Hematopoietic multipotent progenitor cell treated with erythropoietin and hydrocortisone succinate and interleukin-3 and kit ligand, for 6 days (in vitro differentiated cells): ENCODE data around the gene UHRF1.
"Not testable (repeated sequence)": the region's sequence is repeated elsewhere in the genome, so short reads cannot be mapped to it uniquely, and the experiment has no call there.

Experiments used
- DNase-seq: peaks from one replicate; pipeline ENCODE4 v3.0.0-alpha.2; 2015

Gene UHRF1

DNA sequence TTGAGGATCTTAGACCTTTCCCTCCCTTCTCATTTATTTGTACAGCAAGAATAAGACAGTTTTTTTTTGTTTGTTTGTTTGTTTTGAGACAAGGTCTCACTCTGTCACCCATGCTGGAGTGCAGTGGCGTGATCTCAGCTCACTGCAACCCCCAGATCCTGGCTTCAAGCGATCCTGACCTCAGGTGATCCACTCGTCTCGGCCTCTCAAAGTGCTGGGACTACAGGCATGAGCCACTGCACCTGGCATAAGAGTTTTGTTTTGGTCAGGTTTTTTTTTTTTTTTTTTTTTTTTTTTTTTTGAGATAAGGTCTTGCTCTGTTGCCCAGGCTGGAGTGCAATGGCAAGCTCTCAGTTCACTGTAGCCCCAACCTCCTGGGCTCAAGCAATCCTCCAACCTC is 29.2 kb downstream of the UHRF1 start:
- DNase-seq: not testable (repeated sequence)

DNA sequence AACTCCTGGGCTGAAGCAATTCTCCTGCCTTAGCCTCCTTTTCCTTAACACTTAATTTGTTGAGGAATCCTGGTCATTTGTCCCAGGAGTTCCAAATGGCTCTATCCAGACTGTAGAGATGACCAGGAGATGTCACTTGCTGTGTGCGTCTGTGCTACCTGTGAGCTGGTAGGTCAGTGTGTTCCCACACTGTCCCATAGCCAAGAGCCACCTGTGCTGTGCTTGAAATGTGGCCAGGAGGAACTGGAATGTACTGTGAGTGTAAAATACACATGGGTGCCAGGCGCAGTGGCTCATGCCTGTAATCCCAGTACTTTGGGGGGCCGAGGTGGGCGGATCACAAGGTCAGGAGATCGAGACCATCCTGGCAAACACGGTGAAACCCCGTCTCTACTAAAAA is 30.2 kb downstream of the UHRF1 start:
- no peak for DNase-seq

DNA sequence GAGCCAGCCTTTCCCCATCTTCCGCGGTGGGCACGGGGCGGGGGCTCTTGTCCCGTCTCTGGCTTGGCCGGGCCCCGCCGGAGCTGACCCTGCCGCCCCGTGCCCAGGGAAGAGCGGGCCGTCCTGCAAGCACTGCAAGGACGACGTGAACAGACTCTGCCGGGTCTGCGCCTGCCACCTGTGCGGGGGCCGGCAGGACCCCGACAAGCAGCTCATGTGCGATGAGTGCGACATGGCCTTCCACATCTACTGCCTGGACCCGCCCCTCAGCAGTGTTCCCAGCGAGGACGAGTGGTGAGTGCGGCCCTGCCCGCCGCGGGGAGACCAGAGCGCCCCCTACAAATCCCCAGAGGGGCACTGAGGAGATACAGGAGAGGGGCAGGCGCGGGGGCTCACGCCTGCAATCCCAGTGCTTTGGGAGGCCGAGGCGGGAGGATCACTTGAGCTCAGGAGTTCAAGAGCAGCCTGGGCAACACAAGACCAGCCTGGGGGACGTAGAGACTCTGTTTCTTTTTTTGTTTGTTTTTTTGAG is 32.4 kb downstream of the UHRF1 start:
- DNase-seq: not testable (repeated sequence)

DNA sequence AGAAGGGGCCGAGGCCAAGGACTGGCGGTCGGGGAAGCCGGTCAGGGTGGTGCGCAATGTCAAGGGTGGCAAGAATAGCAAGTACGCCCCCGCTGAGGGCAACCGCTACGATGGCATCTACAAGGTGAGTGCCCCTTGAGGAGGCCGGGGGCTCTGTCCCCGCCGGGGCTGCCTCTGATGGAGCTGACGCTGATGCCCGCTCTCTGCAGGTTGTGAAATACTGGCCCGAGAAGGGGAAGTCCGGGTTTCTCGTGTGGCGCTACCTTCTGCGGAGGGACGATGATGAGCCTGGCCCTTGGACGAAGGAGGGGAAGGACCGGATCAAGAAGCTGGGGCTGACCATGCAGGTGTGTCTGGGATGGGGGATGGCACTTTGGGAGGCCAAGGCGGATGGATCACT is 41.3 kb downstream of the UHRF1 start:
- not testable (repeated sequence) for DNase-seq

DNA sequence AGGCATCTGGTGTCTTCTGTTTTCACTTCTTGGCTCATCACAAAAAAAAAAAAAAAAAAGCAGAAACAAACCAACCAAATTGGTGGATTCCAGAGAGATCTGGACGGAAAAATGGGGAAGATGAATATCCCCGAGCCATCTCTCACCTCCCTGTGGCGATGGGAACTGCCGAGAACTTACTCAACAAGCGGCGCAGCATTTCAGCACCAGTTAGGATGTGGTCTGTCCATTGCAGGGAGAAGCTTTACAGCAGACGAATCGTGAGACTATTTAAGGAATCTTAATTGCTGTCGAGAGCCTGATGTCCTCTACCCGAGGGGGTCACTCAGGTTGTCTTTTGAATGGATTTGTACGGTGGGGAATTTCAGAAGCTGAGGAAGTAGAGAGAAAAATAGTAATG is 42.4 kb downstream of the UHRF1 start:
- DNase-seq: no peak

DNA sequence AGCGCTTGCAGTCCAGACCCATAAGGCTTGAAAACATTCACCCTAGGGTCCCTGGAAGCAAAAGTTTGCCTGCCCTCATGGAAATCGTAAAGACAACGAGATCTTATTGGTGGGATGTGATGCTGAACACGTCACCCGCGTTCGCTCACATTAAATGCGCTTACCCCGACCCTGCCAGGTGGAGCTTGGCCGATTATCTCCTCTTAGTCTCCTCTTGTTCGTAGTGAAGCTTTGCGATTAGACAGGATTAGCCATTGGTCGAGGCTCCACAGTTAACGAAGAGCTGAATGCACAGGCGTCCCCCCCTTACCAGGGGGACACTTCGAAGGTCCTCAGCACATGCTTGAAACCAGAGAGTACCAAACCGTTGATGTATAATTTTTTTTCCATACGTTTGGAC is 43.6 kb downstream of the UHRF1 start:
- no peak for DNase-seq

DNA sequence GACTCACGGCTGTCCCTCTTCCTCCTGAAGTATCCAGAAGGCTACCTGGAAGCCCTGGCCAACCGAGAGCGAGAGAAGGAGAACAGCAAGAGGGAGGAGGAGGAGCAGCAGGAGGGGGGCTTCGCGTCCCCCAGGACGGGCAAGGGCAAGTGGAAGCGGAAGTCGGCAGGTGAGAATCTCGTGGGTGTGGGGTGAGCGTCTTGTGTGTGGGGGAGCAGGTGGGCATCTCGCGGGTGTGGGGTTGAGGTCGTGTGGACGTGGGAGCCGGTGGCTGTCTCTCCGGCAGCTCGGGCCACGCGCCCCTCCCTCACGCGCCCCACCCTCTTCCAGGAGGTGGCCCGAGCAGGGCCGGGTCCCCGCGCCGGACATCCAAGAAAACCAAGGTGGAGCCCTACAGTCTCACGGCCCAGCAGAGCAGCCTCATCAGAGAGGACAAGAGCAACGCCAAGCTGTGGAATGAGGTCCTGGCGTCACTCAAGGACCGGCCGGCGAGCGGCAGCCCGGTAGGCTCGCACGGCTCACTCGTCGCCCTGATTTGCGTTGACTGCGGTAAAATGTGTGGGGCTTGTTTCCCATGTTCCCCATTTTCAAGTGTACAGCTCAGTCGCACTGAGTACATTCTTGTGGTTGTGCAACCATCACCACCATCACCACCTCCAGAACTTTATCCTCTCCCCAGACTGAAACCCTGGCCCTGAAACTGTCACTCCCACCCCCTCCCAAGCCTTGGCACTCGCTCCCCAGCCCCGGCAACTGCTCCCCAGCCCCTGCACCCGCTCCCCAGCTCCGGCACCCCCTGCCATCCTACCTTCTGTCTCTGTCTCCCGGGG is 45.2 kb downstream of the UHRF1 start:
- not testable (repeated sequence) for DNase-seq

DNA sequence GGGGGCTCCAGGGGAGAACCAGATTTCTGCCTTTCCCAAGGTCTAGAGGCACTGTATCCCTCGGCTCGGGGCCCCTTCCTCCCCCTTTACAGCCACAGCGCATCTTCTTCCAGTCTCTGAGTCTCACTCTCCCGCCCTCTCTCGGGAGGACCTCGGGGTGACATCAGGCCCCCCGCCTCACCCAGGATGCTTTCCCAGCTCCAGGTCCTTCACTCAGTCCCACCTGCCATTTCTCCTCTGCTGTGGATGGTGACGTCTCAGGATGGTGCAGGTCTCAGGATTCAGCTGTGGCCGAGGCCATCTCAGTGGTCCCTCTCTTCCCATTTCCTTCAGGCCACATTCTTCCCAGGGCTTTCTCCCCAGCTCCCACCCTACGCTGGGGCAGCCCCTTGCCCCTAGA is 46.0 kb downstream of the UHRF1 start:
- DNase-seq: no peak

DNA sequence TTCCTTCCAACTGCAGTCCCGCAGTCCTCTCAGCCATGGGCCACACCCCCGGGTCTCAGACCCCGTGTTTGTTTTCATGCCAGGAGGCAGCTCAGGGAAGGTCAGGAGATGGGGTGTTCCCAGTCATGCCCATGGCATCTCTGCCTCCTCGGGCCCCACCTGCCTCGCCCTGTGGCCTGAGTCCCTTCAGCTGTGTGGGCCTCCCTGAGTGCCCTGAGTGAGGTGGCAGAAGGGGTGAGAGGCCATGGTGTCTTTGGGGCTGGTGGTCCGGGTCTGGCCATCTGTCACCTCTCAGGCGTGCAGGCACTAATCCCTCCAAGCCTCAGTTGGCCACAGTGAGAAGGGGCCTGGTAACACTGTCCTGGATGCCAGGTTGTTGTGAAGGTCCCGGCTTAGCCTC is 48.7 kb downstream of the UHRF1 start:
- DNase-seq: no peak

DNA sequence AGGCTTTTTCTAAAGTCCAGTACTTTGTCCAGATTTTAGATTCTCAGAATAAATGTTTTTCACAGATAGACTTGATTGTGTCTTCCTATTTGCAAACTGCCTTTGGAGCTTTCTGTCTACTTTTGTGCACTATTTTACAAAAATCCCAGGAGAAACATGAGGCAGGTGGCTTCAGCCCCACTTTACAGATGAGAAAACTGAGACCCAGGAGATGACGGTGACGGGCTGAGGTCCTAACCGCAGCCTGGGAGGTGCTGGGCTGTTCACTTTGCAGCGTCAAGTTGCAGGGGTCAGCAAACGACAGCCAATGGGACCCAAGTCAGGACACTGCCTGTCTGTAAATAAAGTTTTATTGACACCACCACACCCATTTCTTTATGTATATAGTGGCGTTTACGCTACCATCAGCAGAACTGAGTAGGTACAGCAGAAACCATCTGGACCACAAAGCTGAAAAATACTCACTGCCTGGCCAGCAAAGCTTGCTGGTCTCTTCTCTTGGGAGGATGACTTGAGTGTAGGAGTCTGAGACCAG is 52.9 kb downstream of the UHRF1 start:
- DNase-seq: no peak

DNA sequence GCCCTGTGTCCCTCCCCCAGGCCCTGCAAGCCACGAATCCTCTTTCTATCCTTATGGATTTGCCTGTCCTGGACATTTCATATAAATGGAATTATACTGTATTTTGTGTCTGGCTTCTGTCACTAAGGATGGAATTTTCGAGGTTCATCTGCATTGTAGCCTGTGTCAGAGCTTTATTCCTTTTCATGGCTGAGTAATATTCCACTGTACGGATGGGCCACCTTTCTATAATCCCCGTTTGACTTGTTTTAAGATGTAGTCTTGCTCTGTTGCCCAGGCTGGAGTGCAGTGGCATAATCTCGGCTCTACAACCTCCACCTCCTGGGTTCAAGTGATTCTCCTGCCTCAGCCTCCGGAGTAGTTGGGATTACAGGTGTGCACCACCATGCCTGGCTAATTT is 55.8 kb downstream of the UHRF1 start:
- DNase-seq: no peak

DNA sequence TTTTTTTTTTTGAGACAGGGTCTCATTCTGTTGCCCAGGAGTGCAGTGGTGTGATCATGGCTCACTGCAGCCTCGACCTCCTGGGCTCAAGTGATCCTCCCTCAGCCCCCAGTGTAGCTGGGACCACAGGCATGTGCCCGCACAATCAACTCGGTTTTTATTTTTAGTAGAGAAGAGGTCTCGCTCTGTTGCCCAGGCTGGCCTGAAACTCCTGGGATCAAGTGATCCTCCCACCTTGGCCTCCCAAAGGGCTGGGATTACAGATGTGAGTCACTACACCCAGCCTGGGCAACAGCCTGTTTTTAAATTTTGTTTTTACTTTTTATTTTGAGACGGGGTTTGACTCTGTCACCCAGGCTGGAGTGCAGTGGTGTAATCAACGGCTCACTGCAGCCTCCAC is 57.3 kb downstream of the UHRF1 start:
- DNase-seq: no peak

DNA sequence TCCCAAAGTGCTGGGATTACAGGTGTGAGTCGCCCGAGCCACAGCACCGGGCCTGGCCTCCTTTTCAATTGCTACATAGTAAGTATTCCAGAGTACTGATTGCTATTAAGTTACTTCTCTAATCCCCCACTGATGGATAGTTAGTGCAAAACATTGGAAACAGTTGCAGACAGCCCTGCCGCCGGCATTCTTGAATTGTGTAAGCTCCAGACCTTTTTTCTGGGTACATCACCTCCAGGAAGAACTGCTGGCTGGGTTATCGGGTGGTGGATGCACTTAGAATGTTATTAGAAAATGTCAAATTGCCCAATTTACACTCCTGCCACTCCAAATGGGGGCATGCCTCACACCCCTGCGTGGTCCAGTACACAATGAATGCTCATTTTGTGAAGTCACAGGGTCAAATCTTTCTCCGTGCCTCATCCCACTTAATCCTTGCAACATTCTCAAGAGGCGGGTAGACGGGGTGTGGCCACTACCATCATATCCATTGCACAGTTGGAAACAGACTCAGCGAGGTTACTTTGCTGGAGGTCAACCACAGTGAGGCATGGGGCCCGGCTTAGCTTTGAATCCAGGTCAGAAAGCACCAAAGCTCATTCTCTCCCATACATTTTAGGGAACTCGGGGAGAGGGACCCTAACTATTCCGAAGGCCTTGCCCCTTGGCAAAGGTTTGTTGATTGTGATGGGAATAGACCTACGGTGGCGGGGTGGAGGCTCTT is 58.6 kb downstream of the UHRF1 start:
- no peak for DNase-seq

DNA sequence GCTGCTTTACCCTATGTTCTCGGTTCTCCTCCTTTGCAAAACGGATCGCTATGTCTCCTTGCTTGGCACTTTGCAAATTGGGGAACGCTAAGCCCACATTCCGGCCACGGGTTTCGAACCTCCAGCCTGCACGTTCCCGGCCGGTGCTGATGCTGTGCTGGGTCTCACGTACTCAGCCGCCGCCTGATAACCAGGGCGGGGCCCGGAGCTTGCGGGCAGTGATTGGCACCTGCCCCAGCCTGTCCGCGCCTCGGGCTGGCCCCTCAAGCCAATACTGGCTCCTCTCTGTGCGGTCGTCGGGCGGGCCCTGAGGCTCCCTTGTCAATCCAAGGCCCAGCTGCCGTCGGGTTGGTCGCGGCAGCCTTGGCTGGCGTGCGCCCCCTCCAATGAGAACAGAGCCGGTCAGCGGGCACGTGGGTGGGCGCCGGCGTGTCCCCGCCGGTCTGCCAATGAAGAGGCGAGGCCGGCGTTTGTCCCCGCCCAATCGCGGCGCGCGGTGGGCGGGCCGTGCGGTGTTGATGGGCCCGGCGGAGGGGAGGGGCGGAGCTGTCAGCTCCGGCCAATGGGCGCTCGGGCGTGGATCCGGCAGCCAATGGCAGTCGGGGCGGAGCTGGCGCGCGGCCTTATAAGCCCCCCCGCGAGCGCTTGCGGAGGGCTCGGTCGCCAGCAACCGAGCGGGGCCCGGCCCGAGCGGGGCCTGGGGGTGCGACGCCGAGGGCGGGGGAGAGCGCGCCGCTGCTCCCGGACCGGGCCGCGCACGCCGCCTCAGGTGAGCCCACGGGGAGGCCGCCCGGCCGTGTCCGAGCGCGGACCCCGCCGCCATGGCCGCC is 59.4 kb downstream of the UHRF1 start, which contains the start of gene KDM4B:
Gene KDM4B, plus strand, starts transcription at position 652 of the 830 bp plus-strand sequence. CDS start 63,778 bp downstream, outside the sequence.
- DNase-seq: peak; percentile 99

DNA sequence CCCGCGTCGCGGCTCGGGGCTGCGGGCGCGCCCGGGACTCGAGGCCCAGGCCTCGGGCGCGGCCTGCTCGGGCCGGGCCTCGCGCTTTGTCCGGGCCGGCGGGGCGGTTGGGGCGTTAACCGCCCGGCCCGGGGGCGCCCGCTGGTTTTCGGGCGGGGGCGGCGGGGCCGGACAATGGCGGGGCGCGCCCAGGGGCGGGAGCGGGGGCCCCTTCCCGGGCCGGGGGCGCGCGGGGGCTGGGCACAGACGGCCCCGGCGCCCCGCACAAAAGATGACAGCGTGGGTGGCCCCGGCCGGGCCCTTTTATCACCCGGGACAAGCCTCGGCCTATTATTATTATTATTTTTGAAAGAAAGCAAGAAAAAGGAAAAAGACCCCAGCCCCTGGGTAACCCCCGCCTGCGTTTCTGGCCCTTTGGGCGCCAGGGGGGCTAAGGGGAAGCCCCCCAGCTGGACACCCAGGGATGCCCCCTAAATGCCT is 60.0 kb downstream of the UHRF1 start:
- DNase-seq: no peak

DNA sequence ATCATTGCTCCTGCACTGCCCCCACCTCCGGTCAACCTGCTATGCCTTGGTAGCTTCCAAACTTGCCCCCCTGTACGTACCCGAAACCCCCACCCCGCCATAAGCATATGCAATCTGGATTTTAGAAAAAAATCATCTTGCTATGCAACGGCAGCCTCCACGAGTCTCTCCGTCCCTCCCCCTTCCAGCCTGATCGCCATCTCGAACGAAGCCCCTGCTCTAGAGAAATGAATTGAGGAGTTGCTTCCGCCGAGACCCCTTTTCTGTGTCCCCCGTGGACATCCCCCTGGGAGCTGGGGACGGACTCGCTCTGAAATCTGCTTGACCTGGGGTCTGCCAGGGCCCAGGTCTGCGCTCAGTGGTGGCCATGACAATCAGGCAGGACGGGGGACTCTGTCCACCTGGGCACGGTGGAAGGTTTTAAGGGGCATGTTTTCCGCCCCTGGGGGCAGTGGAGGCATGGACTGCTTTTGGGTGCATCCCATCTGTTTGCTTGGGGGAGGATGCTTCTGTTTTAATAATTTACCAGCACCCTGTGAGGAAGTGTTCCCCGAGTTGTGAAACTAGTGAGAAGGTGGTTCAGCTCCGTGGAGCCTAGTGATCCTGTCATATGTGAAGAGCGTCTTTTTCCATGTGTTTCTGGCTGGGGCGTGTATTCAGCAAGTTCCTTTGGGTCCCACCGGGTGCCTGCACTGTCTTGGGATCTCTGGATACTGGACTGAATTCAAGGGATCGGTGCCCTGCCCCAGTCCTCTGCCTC is 60.7 kb downstream of the UHRF1 start:
- DNase-seq: peak; percentile 60

DNA sequence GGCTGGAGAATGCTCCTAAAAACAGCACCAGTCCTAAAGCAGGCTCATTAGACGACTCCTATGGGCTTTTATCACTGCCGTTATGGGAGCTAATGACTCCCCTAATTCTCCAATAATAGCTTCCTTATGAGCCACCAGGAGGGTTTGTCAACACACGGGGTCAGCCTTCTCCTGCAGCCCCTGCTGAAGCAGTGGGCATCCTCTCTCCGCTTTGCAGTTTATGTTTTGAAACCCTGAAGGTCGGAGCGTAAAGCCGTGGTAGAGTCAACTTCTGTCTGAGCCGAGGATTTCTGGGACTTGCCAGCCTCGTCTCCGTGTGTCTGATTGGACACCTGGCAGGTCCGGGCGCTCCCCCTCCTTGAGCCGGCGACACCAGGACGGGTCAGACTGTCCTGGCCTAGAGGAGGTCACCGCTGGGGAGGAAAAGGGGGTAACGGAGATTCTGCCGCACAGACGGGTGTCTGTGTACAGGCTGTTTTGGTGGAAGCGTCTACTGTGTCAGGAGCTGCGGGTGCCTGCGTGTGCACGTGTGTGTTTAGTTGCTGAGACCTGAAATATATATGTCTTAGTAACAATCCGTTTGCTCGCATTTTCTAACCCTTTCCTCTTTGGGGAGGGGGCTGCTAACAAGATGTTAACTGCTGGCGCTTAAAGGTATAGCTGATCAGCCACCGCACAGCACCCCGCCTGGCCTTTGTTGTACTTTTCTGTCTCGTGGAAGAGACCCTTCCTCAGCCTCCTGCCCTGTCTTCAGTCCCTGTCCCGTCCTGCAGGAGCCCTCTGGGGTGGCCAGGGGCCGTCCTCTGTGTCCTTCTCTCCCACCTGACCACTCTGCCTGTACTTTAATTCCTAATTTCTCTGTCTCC is 61.5 kb downstream of the UHRF1 start:
- peak; percentile 40 for DNase-seq

DNA sequence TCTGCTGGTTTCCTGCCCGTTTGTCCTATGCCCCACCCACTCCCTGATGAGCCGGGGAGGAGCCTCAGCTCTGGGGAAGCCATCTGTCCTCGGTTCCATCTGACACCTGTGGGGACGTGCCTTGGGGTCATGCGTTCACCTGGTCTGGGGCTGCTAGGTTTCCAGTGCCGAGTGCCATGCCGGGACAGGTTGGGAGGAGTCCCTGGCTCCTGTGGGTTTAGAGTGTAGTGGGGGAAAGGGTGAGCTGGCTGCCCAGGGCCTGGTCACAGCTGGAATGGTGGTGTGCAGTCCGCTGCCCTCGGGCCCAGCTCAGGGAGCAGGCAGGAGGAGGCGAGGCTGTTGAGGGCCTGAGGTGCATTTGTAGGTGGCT is 62.1 kb downstream of the UHRF1 start:
- DNase-seq: peak; percentile 72

DNA sequence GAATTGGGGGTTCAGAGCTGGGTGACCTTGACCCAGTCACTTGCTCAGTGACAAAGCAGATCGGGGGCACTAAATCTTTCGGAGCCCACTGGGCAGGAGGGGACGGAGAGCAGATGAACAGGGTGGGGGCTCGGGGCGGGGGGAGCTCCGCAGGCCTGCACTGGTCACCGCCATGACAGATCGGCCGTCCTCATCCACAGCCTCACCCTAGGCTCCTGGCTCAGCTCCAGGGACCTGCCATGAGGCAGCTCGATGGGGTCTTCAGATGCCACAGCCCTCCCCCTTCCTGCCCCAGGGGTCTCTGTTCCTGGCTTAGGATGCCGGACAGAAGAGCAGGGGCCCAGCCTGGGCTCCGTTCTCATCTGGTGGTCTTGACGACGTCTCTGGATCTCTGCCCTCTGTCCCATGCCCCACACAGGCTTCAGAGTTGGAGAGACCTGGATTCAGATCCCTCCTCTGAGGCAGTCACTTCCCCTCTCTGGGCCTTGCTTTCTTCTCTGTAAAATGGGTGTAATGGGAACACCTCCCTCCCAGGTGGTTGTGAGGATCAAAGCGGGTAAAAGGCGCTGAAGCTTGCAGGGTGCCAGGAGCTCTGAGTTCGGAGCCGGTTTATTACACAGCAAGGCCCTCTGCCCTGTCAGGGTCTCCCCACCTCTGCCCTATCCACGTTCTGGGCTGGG is 62.7 kb downstream of the UHRF1 start:
- DNase-seq: no peak

DNA sequence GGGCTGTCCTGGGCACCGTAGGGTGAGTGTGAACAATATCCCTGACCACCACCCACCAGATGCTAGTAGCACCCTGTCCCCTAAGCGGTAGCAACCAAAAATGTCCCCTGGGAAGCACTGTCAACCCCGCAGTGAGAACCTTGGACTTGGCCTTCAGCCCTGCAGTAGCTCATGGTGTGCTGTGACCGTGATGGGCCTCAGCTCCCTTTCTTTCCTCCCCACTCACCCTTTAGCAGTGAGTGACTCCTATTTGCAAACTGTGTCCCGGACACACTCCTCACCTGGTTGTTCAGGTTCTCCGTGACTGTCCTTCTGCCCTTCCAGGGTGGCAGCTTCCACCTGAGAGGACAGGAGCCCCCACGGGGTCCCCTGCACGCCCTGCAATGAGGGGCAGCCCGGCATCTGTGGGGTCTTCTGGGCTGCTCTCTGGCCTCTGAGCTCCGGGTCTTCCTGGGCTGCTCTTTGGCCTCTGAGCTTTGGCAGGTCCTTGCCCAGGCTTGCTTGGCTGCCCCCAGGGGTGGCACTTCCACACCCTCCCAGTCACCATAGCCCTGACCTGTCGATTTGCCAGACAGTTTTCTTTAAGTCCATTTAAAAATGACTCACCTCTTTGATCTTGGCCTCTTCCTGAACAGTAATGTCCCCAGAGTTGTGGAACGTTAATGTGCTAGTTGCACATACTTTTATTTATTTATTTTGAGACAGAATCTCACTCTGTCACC is 63.4 kb downstream of the UHRF1 start:
- no peak for DNase-seq
